ENCODE measurements around the gene C2CD2. TPM values are rescaled to one million over a fixed set of nuclear protein-coding genes. Genes with fewer than 3 reads are reported as not detected.

C2CD2 gene
- total and polyA plus RNA-seq, 2 of the 8 experiments (the other 6 are each of a cell fraction or from before 2014, with no cell fraction given): 10.4 to 13.0 TPM

DNA sequence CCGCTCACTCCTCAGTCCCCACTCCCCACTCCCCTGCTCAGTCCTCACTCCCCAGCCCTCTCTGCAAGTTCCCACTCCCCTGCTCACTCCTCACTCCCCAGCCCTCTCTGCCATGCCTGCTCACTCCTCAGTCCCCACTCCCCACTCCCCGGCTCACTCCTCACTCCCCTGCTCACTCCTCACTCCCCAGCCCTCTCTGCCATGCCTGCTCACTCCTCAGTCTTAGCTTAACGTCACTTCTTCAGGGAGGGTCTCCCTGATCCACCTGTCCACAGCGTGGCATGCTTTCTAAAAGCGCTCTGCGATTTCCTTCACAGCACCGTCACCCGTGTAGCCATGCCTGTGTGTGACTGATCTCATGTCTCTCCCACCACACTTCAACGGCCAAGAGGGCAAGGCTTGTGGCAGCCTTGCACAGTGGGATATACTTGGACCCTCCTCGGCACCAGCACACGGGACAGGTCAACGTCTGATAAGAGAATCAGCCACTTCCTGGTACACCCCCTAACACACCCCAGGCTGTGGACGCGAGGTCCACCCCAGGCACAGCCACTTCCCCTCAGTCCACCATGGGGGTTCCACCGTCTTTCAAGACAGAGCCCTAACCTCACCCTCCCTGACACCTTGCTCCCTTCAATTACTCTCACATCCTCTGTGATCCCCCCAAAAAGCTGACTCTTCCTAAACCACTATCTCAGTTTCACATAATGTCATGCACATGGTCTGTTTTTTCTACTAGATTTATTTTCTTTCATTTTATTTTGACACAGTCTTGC is 88.6 kb downstream of the C2CD2 start (continued):
- TF ChIP-seq, protein P1, sequence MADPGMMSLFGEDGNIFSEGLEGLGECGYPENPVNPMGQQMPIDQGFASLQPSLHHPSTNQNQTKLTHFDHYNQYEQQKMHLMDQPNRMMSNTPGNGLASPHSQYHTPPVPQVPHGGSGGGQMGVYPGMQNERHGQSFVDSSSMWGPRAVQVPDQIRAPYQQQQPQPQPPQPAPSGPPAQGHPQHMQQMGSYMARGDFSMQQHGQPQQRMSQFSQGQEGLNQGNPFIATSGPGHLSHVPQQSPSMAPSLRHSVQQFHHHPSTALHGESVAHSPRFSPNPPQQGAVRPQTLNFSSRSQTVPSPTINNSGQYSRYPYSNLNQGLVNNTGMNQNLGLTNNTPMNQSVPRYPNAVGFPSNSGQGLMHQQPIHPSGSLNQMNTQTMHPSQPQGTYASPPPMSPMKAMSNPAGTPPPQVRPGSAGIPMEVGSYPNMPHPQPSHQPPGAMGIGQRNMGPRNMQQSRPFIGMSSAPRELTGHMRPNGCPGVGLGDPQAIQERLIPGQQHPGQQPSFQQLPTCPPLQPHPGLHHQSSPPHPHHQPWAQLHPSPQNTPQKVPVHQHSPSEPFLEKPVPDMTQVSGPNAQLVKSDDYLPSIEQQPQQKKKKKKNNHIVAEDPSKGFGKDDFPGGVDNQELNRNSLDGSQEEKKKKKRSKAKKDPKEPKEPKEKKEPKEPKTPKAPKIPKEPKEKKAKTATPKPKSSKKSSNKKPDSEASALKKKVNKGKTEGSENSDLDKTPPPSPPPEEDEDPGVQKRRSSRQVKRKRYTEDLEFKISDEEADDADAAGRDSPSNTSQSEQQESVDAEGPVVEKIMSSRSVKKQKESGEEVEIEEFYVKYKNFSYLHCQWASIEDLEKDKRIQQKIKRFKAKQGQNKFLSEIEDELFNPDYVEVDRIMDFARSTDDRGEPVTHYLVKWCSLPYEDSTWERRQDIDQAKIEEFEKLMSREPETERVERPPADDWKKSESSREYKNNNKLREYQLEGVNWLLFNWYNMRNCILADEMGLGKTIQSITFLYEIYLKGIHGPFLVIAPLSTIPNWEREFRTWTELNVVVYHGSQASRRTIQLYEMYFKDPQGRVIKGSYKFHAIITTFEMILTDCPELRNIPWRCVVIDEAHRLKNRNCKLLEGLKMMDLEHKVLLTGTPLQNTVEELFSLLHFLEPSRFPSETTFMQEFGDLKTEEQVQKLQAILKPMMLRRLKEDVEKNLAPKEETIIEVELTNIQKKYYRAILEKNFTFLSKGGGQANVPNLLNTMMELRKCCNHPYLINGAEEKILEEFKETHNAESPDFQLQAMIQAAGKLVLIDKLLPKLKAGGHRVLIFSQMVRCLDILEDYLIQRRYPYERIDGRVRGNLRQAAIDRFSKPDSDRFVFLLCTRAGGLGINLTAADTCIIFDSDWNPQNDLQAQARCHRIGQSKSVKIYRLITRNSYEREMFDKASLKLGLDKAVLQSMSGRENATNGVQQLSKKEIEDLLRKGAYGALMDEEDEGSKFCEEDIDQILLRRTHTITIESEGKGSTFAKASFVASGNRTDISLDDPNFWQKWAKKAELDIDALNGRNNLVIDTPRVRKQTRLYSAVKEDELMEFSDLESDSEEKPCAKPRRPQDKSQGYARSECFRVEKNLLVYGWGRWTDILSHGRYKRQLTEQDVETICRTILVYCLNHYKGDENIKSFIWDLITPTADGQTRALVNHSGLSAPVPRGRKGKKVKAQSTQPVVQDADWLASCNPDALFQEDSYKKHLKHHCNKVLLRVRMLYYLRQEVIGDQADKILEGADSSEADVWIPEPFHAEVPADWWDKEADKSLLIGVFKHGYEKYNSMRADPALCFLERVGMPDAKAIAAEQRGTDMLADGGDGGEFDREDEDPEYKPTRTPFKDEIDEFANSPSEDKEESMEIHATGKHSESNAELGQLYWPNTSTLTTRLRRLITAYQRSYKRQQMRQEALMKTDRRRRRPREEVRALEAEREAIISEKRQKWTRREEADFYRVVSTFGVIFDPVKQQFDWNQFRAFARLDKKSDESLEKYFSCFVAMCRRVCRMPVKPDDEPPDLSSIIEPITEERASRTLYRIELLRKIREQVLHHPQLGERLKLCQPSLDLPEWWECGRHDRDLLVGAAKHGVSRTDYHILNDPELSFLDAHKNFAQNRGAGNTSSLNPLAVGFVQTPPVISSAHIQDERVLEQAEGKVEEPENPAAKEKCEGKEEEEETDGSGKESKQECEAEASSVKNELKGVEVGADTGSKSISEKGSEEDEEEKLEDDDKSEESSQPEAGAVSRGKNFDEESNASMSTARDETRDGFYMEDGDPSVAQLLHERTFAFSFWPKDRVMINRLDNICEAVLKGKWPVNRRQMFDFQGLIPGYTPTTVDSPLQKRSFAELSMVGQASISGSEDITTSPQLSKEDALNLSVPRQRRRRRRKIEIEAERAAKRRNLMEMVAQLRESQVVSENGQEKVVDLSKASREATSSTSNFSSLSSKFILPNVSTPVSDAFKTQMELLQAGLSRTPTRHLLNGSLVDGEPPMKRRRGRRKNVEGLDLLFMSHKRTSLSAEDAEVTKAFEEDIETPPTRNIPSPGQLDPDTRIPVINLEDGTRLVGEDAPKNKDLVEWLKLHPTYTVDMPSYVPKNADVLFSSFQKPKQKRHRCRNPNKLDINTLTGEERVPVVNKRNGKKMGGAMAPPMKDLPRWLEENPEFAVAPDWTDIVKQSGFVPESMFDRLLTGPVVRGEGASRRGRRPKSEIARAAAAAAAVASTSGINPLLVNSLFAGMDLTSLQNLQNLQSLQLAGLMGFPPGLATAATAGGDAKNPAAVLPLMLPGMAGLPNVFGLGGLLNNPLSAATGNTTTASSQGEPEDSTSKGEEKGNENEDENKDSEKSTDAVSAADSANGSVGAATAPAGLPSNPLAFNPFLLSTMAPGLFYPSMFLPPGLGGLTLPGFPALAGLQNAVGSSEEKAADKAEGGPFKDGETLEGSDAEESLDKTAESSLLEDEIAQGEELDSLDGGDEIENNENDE (IDR thresholded peaks at IDR 0.05; ENCODE audit: insufficient replicate concordance, low read length): no peak
- TF ChIP-seq RNF2 (IDR thresholded peaks at IDR 0.05; ENCODE audit: borderline replicate concordance, low read depth, low read length, missing control alignments, poor library complexity, severe bottlenecking) (no peak), CBX5 (IDR thresholded peaks at IDR 0.05; ENCODE audit: low read depth, low read length) (no peak), TAF7 (optimal IDR thresholded peaks at IDR 0.05; ENCODE audit: borderline replicate concordance, low read depth, low read length) (no peak), NANOG (IDR thresholded peaks at IDR 0.05; ENCODE audit: insufficient read depth, low read depth, low read length, poor library complexity, severe bottlenecking) (no peak), SIX5 (IDR thresholded peaks at IDR 0.05; ENCODE audit: low read depth, low read length) (no peak), SIN3A (conservative IDR thresholded peaks at IDR 0.05 in 1 of 2, IDR thresholded peaks at IDR 0.05 in 1 of 2; ENCODE audit: low read depth in 1 of 2, low read length in 2 of 2) (no peak)
- TF ChIP-seq, protein P2, sequence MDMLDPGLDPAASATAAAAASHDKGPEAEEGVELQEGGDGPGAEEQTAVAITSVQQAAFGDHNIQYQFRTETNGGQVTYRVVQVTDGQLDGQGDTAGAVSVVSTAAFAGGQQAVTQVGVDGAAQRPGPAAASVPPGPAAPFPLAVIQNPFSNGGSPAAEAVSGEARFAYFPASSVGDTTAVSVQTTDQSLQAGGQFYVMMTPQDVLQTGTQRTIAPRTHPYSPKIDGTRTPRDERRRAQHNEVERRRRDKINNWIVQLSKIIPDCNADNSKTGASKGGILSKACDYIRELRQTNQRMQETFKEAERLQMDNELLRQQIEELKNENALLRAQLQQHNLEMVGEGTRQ (IDR thresholded peaks at IDR 0.05; ENCODE audit: low read length): no peak
